Measurements from ENCODE around the gene TCIRG1. TPM values are rescaled to one million over a fixed set of nuclear protein-coding genes. Genes with fewer than 3 reads are reported as not detected.

Gene TCIRG1
- polyA plus RNA-seq, 2 of the 4 experiments (the other 2 are of a cell fraction): 36.3 to 120 TPM

- peak; percentile 86 to 95 for ATAC-seq
- ChIA-PET CTCF (interaction anchor here (1.1 to 1.4 kb wide), 3 partner anchors 12 to 149 kb away, joined by 3 read pairs; no protein-coding TSS in a partner anchor), POLR2A (interaction anchor here (1.1 to 1.4 kb wide), 2 partner anchors 14 to 16 kb away, joined by 3 to 5 read pairs; no protein-coding TSS in a partner anchor)
- Histone ChIP-seq H3K4me3 (no peak overlapping the region), H3K4me1 (peaks cover 13% of the 10 kb centered on the region), H3K4me2 (no peak overlapping the region), H3K27ac (peak overlapping the region in 1 of 2 experiments; percentile 56; a peak in 2 of 6 replicates), H3K9me3 (no peaks in the 10 kb centered on the region)
- peak in 1 of 2 experiments; percentile 92 for DNase-seq (ENCODE audit: low read depth in 1 of 2, low spot score in 1 of 2)
- 62% methylated on average over 37 of the region's 41 CpGs for WGBS (ENCODE audit: missing lambda C conversion rate)
- FAIRE-seq: no peak
- no peak for TF ChIP-seq FOSB (CRISPR knock-in tag; IDR thresholded peaks at IDR 0.05)
- peak; percentile 86 for TF ChIP-seq USF2 (IDR thresholded peaks at IDR 0.05)
- TF ChIP-seq HOXB13 (CRISPR knock-in tag; IDR thresholded peaks at IDR 0.05; ENCODE audit: low read depth): no peak
- 0 out of 2 replicates have a peak, but pooled peaks have one; percentile 24 for TF ChIP-seq MYC (IDR thresholded peaks at IDR 0.05; ENCODE audit: borderline replicate concordance, low read length)
- 0 out of 5 replicates have a peak, but pooled peaks of 1 of the 2 experiments have one; percentile 25 for TF ChIP-seq JUN (IDR thresholded peaks at IDR 0.05)
- peak; percentile 61 for TF ChIP-seq MAX (IDR thresholded peaks at IDR 0.05)
- no peak for TF ChIP-seq FOSL2 (IDR thresholded peaks at IDR 0.05)
- no peak for TF ChIP-seq FOSL2 (CRISPR knock-in tag; IDR thresholded peaks at IDR 0.05)
These were observed 42.0 kb upstream of the TCIRG1 start for GRCh38 chr11:67996622-67997474.

- ChIA-PET POLR2A (interaction anchor here (1.1 to 1.4 kb wide), 2 partner anchors 13 to 15 kb away, joined by 3 to 5 read pairs; no protein-coding TSS in a partner anchor), CTCF (interaction anchor here (1.1 to 1.4 kb wide), 2 partner anchors 12 to 150 kb away, joined by 3 read pairs; no protein-coding TSS in a partner anchor)
- no peak for TF ChIP-seq HMGXB4 (CRISPR knock-in tag; IDR thresholded peaks at IDR 0.05; ENCODE audit: borderline replicate concordance)
- TF ChIP-seq ZC3H11A (IDR thresholded peaks at IDR 0.05): no peak
- TF ChIP-seq USF2 (IDR thresholded peaks at IDR 0.05): no peak
- no peak for TF ChIP-seq CHD2 (IDR thresholded peaks at IDR 0.05; ENCODE audit: low read length, partially characterized antibody)
- TF ChIP-seq NFE2L2 (conservative IDR thresholded peaks at IDR 0.05; ENCODE audit: low read length): no peak
- TF ChIP-seq HOXB13 (CRISPR knock-in tag; IDR thresholded peaks at IDR 0.05; ENCODE audit: low read depth): no peak
- TF ChIP-seq RNF2 (IDR thresholded peaks at IDR 0.05; ENCODE audit: borderline replicate concordance, low read depth): no peak
- no peak for TF ChIP-seq RAD21 (conservative IDR thresholded peaks at IDR 0.05 in 1 of 2, IDR thresholded peaks at IDR 0.05 in 1 of 2)
- TF ChIP-seq POLR2AphosphoS2 (conservative IDR thresholded peaks at IDR 0.05; ENCODE audit: low read length): no peak
- no peak for TF ChIP-seq ZSCAN20 (CRISPR knock-in tag; IDR thresholded peaks at IDR 0.05)
- TF ChIP-seq FOSL2 (IDR thresholded peaks at IDR 0.05): no peak
- TF ChIP-seq FOSL2 (CRISPR knock-in tag; IDR thresholded peaks at IDR 0.05): no peak
- TF ChIP-seq NR3C1 (IDR thresholded peaks at IDR 0.05): no peak
- no peak for TF ChIP-seq ESRRA (IDR thresholded peaks at IDR 0.05; ENCODE audit: borderline replicate concordance, low read length)
- no peak for TF ChIP-seq RCOR1 (IDR thresholded peaks at IDR 0.05; ENCODE audit: low read depth, low read length)
- no peak for TF ChIP-seq FOXS1 (CRISPR knock-in tag; IDR thresholded peaks at IDR 0.05)
- TF ChIP-seq HDAC2 (IDR thresholded peaks at IDR 0.05): no peak
- TF ChIP-seq MAFK (IDR thresholded peaks at IDR 0.05; ENCODE audit: partially characterized antibody): no peak
- Histone ChIP-seq H3K9me3 (no peaks in the 10 kb centered on the region), H3K4me1 (peaks cover 16% of the 10 kb centered on the region), H3K4me2 (no peak overlapping the region), H3K27ac (peak overlapping the region in 1 of 2 experiments; percentile 56; a peak in 2 of 6 replicates), H3K4me3 (no peak overlapping the region)
- DNase-seq (ENCODE audit: low read depth in 1 of 2, low spot score in 1 of 2): no peak
- no peak; a peak in 1 of 6 replicates for ATAC-seq
- WGBS (ENCODE audit: missing lambda C conversion rate): 96% methylated on average over 27 of the region's 29 CpGs
- FAIRE-seq: no peak
These were observed 41.3 kb upstream of the TCIRG1 start for GRCh38 chr11:67997475-67997921.

All from A549 (cell line).